KMS-11 (cell line): ENCODE data around the gene LSM12.

ENCODE experiments used
- H2AFZ ChIP-seq: fragments of 200-600 bp; sonication (generic); 2 replicates; pipeline ENCODE4 v1.6.1; 2016; ENCODE audit warnings: antibody characterized with exemption, mixed run types, low read depth
- H3K27ac ChIP-seq: fragments of 200-600 bp; sonication (generic); 2 replicates; pipeline ENCODE4 v1.6.1; 2016; ENCODE audit warnings: mild to moderate bottlenecking, mixed run types
- H3K27me3 ChIP-seq: fragments of 200-600 bp; sonication (generic); 2 replicates; pipeline ENCODE4 v1.6.1; 2017; ENCODE audit warnings: mild to moderate bottlenecking, low read depth, mixed run types, moderate library complexity; ENCODE audit not compliant: insufficient read depth
- H3K36me3 ChIP-seq: fragments of 200-600 bp; sonication (generic); 2 replicates; pipeline ENCODE4 v1.6.1; 2017; ENCODE audit warnings: mild to moderate bottlenecking, mixed run types; ENCODE audit not compliant: insufficient read depth
- H3K4me1 ChIP-seq: fragments of 200-600 bp; sonication (generic); 2 replicates; pipeline ENCODE4 v1.6.1; 2016; ENCODE audit warnings: mild to moderate bottlenecking, low read depth, mixed run types; ENCODE audit not compliant: poor library complexity, severe bottlenecking
- H3K4me2 ChIP-seq: fragments of 200-600 bp; sonication (generic); 2 replicates; pipeline ENCODE4 v1.7.0; 2016; ENCODE audit warnings: mild to moderate bottlenecking, mixed run types
- H3K4me3 ChIP-seq: fragments of 200-600 bp; sonication (generic); IDR thresholded peaks from 2 replicates; pipeline ENCODE4 v1.6.1; 2017; ENCODE audit warnings: low read depth, low read length, mixed read lengths; ENCODE audit not compliant: insufficient read depth
- H3K79me2 ChIP-seq: fragments of 200-600 bp; sonication (generic); 2 replicates; pipeline ENCODE4 v1.6.1; 2016; ENCODE audit warnings: low read depth, mixed run types; ENCODE audit not compliant: insufficient read depth
- H3K9ac ChIP-seq: fragments of 200-600 bp; sonication (generic); 2 replicates; pipeline ENCODE4 v1.6.1; 2016; ENCODE audit warnings: mild to moderate bottlenecking, mixed run types
- H4K20me1 ChIP-seq: fragments of 200-600 bp; sonication (generic); 2 replicates; pipeline ENCODE4 v1.6.1; 2016; ENCODE audit warnings: mild to moderate bottlenecking, mixed run types; ENCODE audit not compliant: insufficient read depth
- TF ChIP-seq, protein P1 (sequence below): fragments of 200-600 bp; sonication (generic); conservative IDR thresholded peaks from 2 replicates; pipeline ENCODE4 v1.6.1; 2017; ENCODE audit warnings: low read depth, mild to moderate bottlenecking, antibody characterized with exemption, low read length, moderate library complexity, mixed read lengths

LSM12 gene

DNA sequence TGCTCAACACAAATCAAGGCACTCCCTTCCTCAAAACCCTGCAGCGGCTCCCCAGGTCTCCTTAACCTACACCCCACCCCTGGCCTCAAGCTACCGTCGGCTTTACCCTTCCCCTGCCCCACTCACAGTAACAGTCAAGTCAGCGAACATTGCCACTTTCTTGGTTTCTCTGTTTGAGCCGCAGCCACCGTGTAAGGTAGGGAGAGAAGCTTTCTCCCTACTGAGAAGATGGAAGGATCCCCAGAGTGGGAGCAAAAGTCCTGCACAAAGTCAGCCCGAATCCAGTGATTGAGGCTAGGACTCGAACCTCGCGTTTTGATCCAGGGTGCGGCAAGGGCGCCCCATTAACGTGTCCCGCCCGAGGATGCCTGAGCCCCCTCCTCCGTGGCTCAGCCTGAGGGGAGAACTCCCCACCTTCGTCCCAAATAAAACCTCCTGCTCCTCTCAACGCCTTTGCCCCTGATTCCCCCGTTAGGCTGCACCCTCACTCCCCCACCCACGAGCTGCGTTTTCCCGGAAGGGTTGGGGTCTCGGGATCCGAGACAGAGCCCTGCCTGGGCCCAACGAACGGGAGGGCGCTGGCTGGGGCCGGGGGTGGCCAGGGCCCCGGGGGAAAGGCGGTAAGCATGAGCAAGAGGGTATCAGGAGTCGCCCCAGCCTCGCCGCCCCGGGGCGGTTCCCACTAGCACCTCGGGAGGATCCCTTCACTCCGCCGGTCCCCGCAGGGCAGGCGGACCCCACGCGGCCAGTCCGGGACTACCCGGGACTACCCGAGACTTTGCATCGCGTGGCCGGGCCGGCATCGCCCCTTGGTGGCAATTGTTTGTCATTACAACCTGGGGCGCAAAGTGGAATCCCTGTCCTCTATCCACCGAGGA, 72.0 kb downstream of the LSM12 start:
- TF ChIP-seq, protein P1, sequence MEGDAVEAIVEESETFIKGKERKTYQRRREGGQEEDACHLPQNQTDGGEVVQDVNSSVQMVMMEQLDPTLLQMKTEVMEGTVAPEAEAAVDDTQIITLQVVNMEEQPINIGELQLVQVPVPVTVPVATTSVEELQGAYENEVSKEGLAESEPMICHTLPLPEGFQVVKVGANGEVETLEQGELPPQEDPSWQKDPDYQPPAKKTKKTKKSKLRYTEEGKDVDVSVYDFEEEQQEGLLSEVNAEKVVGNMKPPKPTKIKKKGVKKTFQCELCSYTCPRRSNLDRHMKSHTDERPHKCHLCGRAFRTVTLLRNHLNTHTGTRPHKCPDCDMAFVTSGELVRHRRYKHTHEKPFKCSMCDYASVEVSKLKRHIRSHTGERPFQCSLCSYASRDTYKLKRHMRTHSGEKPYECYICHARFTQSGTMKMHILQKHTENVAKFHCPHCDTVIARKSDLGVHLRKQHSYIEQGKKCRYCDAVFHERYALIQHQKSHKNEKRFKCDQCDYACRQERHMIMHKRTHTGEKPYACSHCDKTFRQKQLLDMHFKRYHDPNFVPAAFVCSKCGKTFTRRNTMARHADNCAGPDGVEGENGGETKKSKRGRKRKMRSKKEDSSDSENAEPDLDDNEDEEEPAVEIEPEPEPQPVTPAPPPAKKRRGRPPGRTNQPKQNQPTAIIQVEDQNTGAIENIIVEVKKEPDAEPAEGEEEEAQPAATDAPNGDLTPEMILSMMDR: peak; percentile 96
- Histone ChIP-seq H3K9ac (peak overlapping the region; percentile 59; the same call in 1 of the 2 replicates), H3K36me3 (no peaks in the 10 kb centered on the region), H2AFZ (peak overlapping the region; percentile 97), H3K27me3 (no peaks in the 10 kb centered on the region), H3K4me1 (peaks cover 9% of the 10 kb centered on the region), H3K27ac (no peak overlapping the region), H4K20me1 (no peaks in the 10 kb centered on the region), H3K4me2 (peak overlapping the region; percentile 82), H3K4me3 (no peak overlapping the region), H3K79me2 (no peaks in the 10 kb centered on the region)

GRCh38 chr17:43992641-43993040, 73.8 kb downstream of the LSM12 start:
- Histone ChIP-seq H3K79me2 (no peaks in the 10 kb centered on the region), H3K4me1 (peaks cover 9% of the 10 kb centered on the region), H3K27ac (no peak overlapping the region), H3K4me2 (no peak overlapping the region), H3K4me3 (no peak overlapping the region), H3K27me3 (no peaks in the 10 kb centered on the region), H3K36me3 (no peaks in the 10 kb centered on the region), H3K9ac (no peak overlapping the region), H2AFZ (no peak overlapping the region), H4K20me1 (no peaks in the 10 kb centered on the region)
- TF ChIP-seq, protein P1: no peak

DNA sequence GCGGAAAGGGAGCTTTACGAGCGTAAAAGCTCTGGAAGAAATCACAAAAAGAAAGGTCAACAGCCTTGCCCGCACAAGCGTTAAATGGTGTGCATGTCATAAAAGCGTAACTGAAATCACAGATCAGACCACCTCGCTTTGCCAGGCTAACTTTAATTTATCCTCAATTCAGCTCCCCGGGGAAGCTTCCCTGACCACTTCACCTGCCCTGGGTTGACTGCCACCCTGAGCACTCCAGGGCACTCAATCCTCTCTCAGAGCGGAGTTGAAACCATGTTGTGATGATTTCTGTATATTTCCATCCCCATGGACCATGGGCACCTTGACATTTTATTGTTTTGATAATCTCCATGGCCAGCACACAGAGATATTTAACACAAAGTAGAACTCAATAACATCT, 78.2 kb downstream of the LSM12 start:
- Histone ChIP-seq H3K4me3 (no peak overlapping the region), H3K36me3 (no peaks in the 10 kb centered on the region), H2AFZ (no peak overlapping the region), H3K27me3 (no peaks in the 10 kb centered on the region), H3K4me2 (no peak overlapping the region), H4K20me1 (no peaks in the 10 kb centered on the region), H3K27ac (no peak overlapping the region), H3K4me1 (no peaks in the 10 kb centered on the region), H3K79me2 (no peaks in the 10 kb centered on the region), H3K9ac (no peak overlapping the region)
- TF ChIP-seq, protein P1: no peak

DNA sequence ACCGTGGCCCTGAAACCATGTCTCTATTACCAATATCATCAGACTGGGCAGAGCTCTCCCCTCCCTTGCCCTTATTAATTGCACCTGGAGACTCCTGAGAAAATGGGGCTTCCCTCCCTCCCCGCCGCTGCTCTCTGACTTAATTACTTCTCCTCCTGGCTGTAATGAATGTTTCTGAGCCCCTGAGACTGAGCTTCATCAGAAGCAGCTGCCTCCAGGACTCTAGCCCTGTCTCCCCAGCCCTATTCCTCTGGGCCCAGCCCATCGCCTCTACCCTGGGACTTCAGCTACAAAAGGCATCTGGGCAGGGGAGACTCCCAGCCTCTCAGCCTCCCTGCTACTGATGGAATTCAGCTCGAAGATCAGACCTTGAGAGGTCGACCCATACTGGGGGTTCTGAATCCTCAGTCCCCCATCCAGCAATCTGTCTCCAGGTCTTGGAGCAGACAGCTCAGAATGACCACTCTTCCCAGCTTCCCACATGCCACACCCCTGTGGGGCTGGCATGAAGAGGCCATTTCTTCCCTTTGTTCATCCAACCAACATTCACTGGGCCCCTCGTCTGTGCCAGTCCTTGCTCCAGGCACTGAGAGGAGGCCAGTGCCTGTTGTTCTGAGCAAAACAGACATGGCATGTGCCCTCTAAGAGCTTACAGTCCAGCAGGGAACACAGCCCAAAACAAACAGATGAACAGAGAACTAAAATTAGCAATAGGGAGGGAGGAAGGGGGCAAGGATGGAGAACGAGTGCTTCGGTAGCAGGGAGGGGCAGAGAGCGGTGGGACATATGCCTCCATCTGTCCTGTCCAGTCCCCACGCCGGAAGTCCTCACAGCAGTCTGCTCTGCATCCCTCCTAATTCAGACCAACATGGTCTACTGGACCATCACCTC, 79.1 kb downstream of the LSM12 start:
- TF ChIP-seq, protein P1: no peak
- Histone ChIP-seq H3K4me1 (no peaks in the 10 kb centered on the region), H3K4me3 (no peak overlapping the region), H4K20me1 (no peaks in the 10 kb centered on the region), H2AFZ (no peak overlapping the region), H3K79me2 (no peaks in the 10 kb centered on the region), H3K36me3 (no peaks in the 10 kb centered on the region), H3K27me3 (no peaks in the 10 kb centered on the region), H3K4me2 (no peak overlapping the region), H3K27ac (no peak overlapping the region), H3K9ac (no peak overlapping the region)
